Measurements from ENCODE around the gene ANAPC2. TPM values are rescaled to one million over a fixed set of nuclear protein-coding genes. Genes with fewer than 3 reads are reported as not detected.

The ANAPC2 gene
- total RNA-seq, 4 donors from 2014 or later = 6.7 to 65.6 (median 24.9) TPM

DNA sequence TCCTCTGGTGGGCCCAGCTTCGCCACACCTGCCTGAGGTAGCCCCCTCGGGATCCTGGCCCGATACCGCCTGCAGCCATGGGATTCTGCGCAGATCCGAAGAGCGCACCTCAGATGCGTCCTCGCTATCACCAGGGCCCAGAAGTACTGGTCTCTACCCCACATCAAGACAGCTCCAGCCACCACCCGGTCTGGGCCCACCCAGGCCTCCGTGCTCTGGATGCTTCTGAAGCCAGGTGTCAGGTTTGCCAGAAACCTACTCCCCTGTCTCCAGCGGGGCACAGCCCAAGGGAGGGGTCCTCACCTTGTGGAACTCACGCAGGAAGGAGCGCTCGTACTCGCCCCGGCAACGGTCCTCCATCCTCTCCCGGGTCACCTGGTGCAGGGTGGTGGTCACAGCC is 2.4 kb downstream of the ANAPC2 start:
- intact Hi-C loops (cut with DNase I; ENCODE audit: low total_unique reads) = no loop called here
- peaks cover 14 to 24% of the 10 kb centered on the region in 2 donors for H3K4me1 ChIP-seq
- H3K9me3 ChIP-seq = no peaks in the 10 kb centered on the region
- DNase-seq = no peak
- no peak overlapping the region for H3K27ac ChIP-seq
- no peaks in the 10 kb centered on the region for H3K27me3 ChIP-seq
- no peak overlapping the region for H3K4me3 ChIP-seq
- H3K36me3 ChIP-seq = no peaks in the 10 kb centered on the region
- no peak for TF ChIP-seq POLR2A (IDR thresholded peaks at IDR 0.05)
- TF ChIP-seq CTCF (IDR thresholded peaks at IDR 0.05) = no peak

GRCh38 chr9:137184881-137185660 is 3.3 kb downstream of the ANAPC2 start:
- intact Hi-C loops (cut with DNase I; ENCODE audit: low total_unique reads) = no loop called here
- Histone ChIP-seq H3K9me3 (no peaks in the 10 kb centered on the region), H3K27me3 (no peaks in the 10 kb centered on the region), H3K27ac (no peak overlapping the region), H3K4me3 (no peak overlapping the region), H3K36me3 (no peaks in the 10 kb centered on the region), H3K4me1 (peaks cover 14 to 23% of the 10 kb centered on the region in 2 donors)
- no peak for TF ChIP-seq CTCF (IDR thresholded peaks at IDR 0.05)
- no peak for TF ChIP-seq POLR2A (IDR thresholded peaks at IDR 0.05)
- no peak for DNase-seq

DNA sequence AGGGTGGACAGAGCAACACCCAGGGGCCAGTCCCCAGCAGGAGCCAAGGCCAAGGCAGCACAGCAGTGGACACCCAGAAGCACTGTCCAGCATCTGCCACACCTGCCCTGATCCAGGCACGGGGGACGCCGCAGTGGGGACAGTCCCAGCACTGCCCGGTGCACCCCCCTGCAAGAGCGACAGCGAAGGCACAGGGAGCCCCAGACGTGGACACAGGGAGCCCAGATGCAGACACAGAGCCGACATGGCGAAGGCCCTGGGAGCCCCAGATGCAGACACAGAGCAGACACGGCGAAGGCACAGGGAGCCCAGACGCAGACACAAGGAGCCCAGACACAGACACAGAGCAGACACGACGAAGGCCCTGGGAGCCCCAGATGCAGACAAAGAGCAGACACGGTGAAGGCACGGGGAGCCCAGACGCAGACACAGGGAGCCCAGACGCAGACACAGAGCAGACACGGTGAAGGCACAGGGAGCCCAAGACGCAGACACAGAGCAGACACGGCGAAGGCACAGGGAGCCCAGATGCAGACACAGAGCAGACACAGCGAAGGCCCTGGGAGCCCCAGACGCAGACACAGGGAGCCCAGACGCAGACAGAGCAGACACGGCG is 4.3 kb downstream of the ANAPC2 start:
- TF ChIP-seq CTCF (IDR thresholded peaks at IDR 0.05) (no peak), POLR2A (IDR thresholded peaks at IDR 0.05) (no peak)
- intact Hi-C loops (cut with DNase I; ENCODE audit: low total_unique reads) = no loop called here
- Histone ChIP-seq H3K27me3 (no peaks in the 10 kb centered on the region), H3K4me3 (no peak overlapping the region), H3K27ac (no peak overlapping the region), H3K36me3 (no peaks in the 10 kb centered on the region), H3K9me3 (no peaks in the 10 kb centered on the region), H3K4me1 (peaks cover 9 to 15% of the 10 kb centered on the region in 2 donors)
- no peak for DNase-seq

- no peak overlapping the region for H3K27ac ChIP-seq
- intact Hi-C loops (cut with DNase I; ENCODE audit: low total_unique reads) = no loop called here
- H3K4me3 ChIP-seq = no peak overlapping the region
- TF ChIP-seq CTCF (IDR thresholded peaks at IDR 0.05) = no peak
- no peak for TF ChIP-seq POLR2A (IDR thresholded peaks at IDR 0.05)
- DNase-seq = no peak
- peaks cover 9 to 15% of the 10 kb centered on the region in 2 donors for H3K4me1 ChIP-seq
- H3K9me3 ChIP-seq = no peaks in the 10 kb centered on the region
- no peaks in the 10 kb centered on the region for H3K36me3 ChIP-seq
- H3K27me3 ChIP-seq = no peaks in the 10 kb centered on the region
Observed at GRCh38 chr9:137182836-137183235, 5.5 kb downstream of the ANAPC2 start.

- no peaks in the 10 kb centered on the region for H3K36me3 ChIP-seq
- no peak for TF ChIP-seq CTCF (IDR thresholded peaks at IDR 0.05)
- no peak for TF ChIP-seq POLR2A (IDR thresholded peaks at IDR 0.05)
- intact Hi-C loops (cut with DNase I; ENCODE audit: low total_unique reads) = no loop called here
- no peaks in the 10 kb centered on the region for H3K27me3 ChIP-seq
- H3K27ac ChIP-seq = no peak overlapping the region
- peaks cover 5 to 7% of the 10 kb centered on the region in 2 donors for H3K4me1 ChIP-seq
- no peak overlapping the region for H3K4me3 ChIP-seq
- no peak for DNase-seq
- no peaks in the 10 kb centered on the region for H3K9me3 ChIP-seq
Observed at GRCh38 chr9:137181680-137182079, 6.7 kb downstream of the ANAPC2 start.
